H1 (cell line): ENCODE measurements around the gene BRD1. TPM values are rescaled to one million over a fixed set of nuclear protein-coding genes. Genes with fewer than 3 reads are reported as not detected.

Source experiments
- CTCF ChIA-PET: fragments of 300-600 bp; sonication (Branson Sonifier 250); formaldehyde crosslinking; loops from one replicate; lab custom pipeline; 2021; ENCODE audit not compliant: partially characterized antibody; lab: Charles Lee
- POLR2A ChIA-PET: fragments of 300-600 bp; sonication (Branson Sonifier 250); formaldehyde crosslinking; loops from one replicate; lab custom pipeline; 2021; ENCODE audit warnings: inconsistent platforms; ENCODE audit not compliant: partially characterized antibody; lab: Charles Lee
- DNase-seq, 2 experiments: peaks; one replicate each; pipeline versions ENCODE4 v3.0.0 to v3.0.0-alpha.2; 2010 to 2022; ENCODE audit warnings: low spot score in 2 of 2, low read depth in 1 of 2, mixed read lengths in 1 of 2
- FAIRE-seq: peaks from 2 replicates; lab custom pipeline; 2011; peaks lifted over from hg19 to GRCh38; lab: Jason Lieb, UNC
- H2AFZ ChIP-seq: 2 replicates; pipeline ENCODE4 v1.8.1; 2012; ENCODE audit warnings: low read length, inconsistent platforms
- H2AK5ac ChIP-seq: 2 replicates; pipeline ENCODE4 v1.6.1; 2013; ENCODE audit warnings: low read depth, low read length
- H2BK120ac ChIP-seq: replicated peaks from 2 replicates; pipeline ENCODE3; 2013; ENCODE audit warnings: low read depth, low read length, inconsistent platforms
- H2BK12ac ChIP-seq: 2 replicates; pipeline ENCODE4 v1.6.1; 2013; ENCODE audit warnings: low read depth, low read length
- H2BK15ac ChIP-seq: 2 replicates; pipeline ENCODE4 v1.6.1; 2013; ENCODE audit warnings: low read length
- H2BK20ac ChIP-seq: 2 replicates; pipeline ENCODE4 v1.6.1; 2013; ENCODE audit warnings: low read length
- H2BK5ac ChIP-seq: 2 replicates; pipeline ENCODE4 v1.6.1; 2013; ENCODE audit warnings: low read depth, low read length
- H3K14ac ChIP-seq: 2 replicates; pipeline ENCODE4 v1.6.1; 2013; ENCODE audit warnings: inconsistent platforms; ENCODE audit not compliant: insufficient read length
- H3K18ac ChIP-seq: 2 replicates; pipeline ENCODE4 v1.6.1; 2013; ENCODE audit warnings: low read length; ENCODE audit errors: extremely low read depth
- H3K23ac ChIP-seq: 2 replicates; pipeline ENCODE4 v1.6.1; 2013; ENCODE audit warnings: inconsistent platforms; ENCODE audit not compliant: insufficient read length
- H3K23me2 ChIP-seq: 2 replicates; pipeline ENCODE4 v1.6.1; 2013; ENCODE audit warnings: low read depth, low read length
- H3K27ac ChIP-seq: 2 replicates; pipeline ENCODE4 v1.6.1; 2011; ENCODE audit warnings: low read depth, low read length, inconsistent platforms
- H3K27me3 ChIP-seq, 4 experiments: replicated peaks in 1 of 4; 1 replicate in 1 of 4; 2 replicates in 3 of 4; pipeline versions ENCODE4 v1.6.1 to v1.8.1; 2011 to 2013; ENCODE audit warnings: low read length in 3 of 4, mild to moderate bottlenecking in 3 of 4, inconsistent platforms in 2 of 4, mixed read lengths in 2 of 4, moderate library complexity in 1 of 4; ENCODE audit not compliant: control insufficient read depth in 3 of 4, insufficient read depth in 3 of 4; ENCODE audit errors: extremely low read depth in 1 of 4
- H3K36me3 ChIP-seq, 4 experiments: 2 replicates each; pipeline versions ENCODE4 v1.6.1 to v1.8.1; 2011 to 2013; ENCODE audit warnings: mild to moderate bottlenecking in 4 of 4, low read length in 3 of 4, moderate library complexity in 2 of 4, control low read depth in 1 of 4, inconsistent platforms in 1 of 4; ENCODE audit not compliant: insufficient read depth in 4 of 4, control insufficient read depth in 2 of 4
- H3K4ac ChIP-seq: replicated peaks from 2 replicates; pipeline ENCODE3; 2013; ENCODE audit warnings: low read length, low read depth, mixed read lengths, inconsistent platforms; ENCODE audit not compliant: insufficient read length
- H3K4me1 ChIP-seq, 4 experiments: replicated peaks in 1 of 4; 1 replicate in 1 of 4; 2 replicates in 3 of 4; pipeline versions ENCODE4 v1.6.1 to v1.8.1; 2011 to 2013; ENCODE audit warnings: low read length in 3 of 4, inconsistent platforms in 2 of 4, mixed read lengths in 1 of 4; ENCODE audit not compliant: insufficient read depth in 4 of 4, control insufficient read depth in 3 of 4
- H3K4me2 ChIP-seq, 2 experiments: 2 replicates each; pipeline versions ENCODE4 v1.6.1 to v1.8.1; 2011 to 2013; ENCODE audit warnings: low read depth in 2 of 2, low read length in 2 of 2, control low read depth in 1 of 2, inconsistent platforms in 1 of 2, mild to moderate bottlenecking in 1 of 2; ENCODE audit not compliant: insufficient read depth in 1 of 2
- H3K4me3 ChIP-seq, 4 experiments: fragments of 200-600, 300-600 bp in 1 of 4; sonication (generic), shearing (Covaris generic), sonication (Bioruptor Twin) in 1 of 4; 2 replicates each; pipeline versions ENCODE4 v1.5.1 to v1.8.1; 2011 to 2016; ENCODE audit warnings: low read length in 4 of 4, low read depth in 3 of 4, control low read depth in 2 of 4, inconsistent platforms in 2 of 4, mild to moderate bottlenecking in 2 of 4, mixed read lengths in 1 of 4, moderate library complexity in 1 of 4; ENCODE audit not compliant: insufficient read depth in 2 of 4; ENCODE audit errors: extremely low read depth in 1 of 4
- H3K56ac ChIP-seq: replicated peaks from 2 replicates; pipeline ENCODE3; 2013; ENCODE audit warnings: low read depth, mild to moderate bottlenecking, mixed read lengths, low read length, inconsistent platforms; ENCODE audit not compliant: insufficient read length
- H3K79me1 ChIP-seq: 2 replicates; pipeline ENCODE4 v1.6.1; 2013; ENCODE audit warnings: low read depth, low read length, control low read depth
- H3K79me2 ChIP-seq, 2 experiments: 2 replicates each; pipeline versions ENCODE4 v1.6.1 to v1.8.1; 2012 to 2013; ENCODE audit warnings: low read length in 2 of 2, mild to moderate bottlenecking in 2 of 2, inconsistent platforms in 1 of 2; ENCODE audit not compliant: insufficient read depth in 2 of 2, control insufficient read depth in 1 of 2
- H3K9ac ChIP-seq, 4 experiments: replicated peaks in 1 of 4; 1 replicate in 1 of 4; 2 replicates in 3 of 4; pipeline versions ENCODE4 v1.6.1 to v1.8.1; 2011 to 2013; ENCODE audit warnings: low read depth in 3 of 4, low read length in 3 of 4, control low read depth in 2 of 4, mild to moderate bottlenecking in 2 of 4, moderate library complexity in 2 of 4, inconsistent platforms in 1 of 4; ENCODE audit errors: extremely low read depth in 1 of 4
- H3K9me3 ChIP-seq, 2 experiments: 2 replicates each; pipeline versions ENCODE4 v1.6.1 to v1.8.1; 2012 to 2013; ENCODE audit warnings: mild to moderate bottlenecking in 2 of 2, moderate library complexity in 2 of 2, control low read depth in 1 of 2, inconsistent platforms in 1 of 2, low read depth in 1 of 2, low read length in 1 of 2, mixed read lengths in 1 of 2; ENCODE audit not compliant: insufficient read depth in 2 of 2
- H4K20me1 ChIP-seq, 2 experiments: replicated peaks in 1 of 2; 2 replicates each; pipeline versions ENCODE3 to v1.8.1; 2011 to 2013; ENCODE audit warnings: inconsistent platforms in 2 of 2, low read length in 2 of 2, mild to moderate bottlenecking in 1 of 2; ENCODE audit not compliant: insufficient read depth in 2 of 2, control insufficient read depth in 1 of 2
- H4K5ac ChIP-seq: 2 replicates; pipeline ENCODE4 v1.6.1; 2013; ENCODE audit warnings: low read length, low read depth, mixed read lengths, inconsistent platforms; ENCODE audit not compliant: insufficient read length
- H4K8ac ChIP-seq: 2 replicates; pipeline ENCODE4 v1.8.0; 2013; ENCODE audit warnings: mild to moderate bottlenecking, moderate library complexity, low read length, inconsistent platforms; ENCODE audit not compliant: insufficient read depth; ENCODE audit errors: extremely low read depth
- H4K91ac ChIP-seq: replicated peaks from 2 replicates; pipeline ENCODE3; 2013; ENCODE audit warnings: low read length, mixed read lengths, inconsistent platforms; ENCODE audit not compliant: insufficient read length
- BCL11A ChIP-seq, 2 experiments: IDR thresholded peaks; one replicate each; pipeline ENCODE4 v1.6.1; 2011; ENCODE audit warnings: low read depth in 2 of 2, low read length in 2 of 2, mild to moderate bottlenecking in 2 of 2
- CBX8 ChIP-seq: fragments of 300-800, 300-1000 bp; sonication (generic); IDR thresholded peaks from 2 replicates; pipeline ENCODE4 v1.7.1; 2016; ENCODE audit warnings: low read depth, low read length, borderline replicate concordance
- GTF2F1 ChIP-seq: IDR thresholded peaks from 2 replicates; pipeline ENCODE4 v1.6.1; 2012; ENCODE audit warnings: low read depth, low read length, improper control_type of control experiment, borderline replicate concordance
- NANOG ChIP-seq: IDR thresholded peaks from 2 replicates; pipeline ENCODE4 v1.6.1; 2011; ENCODE audit warnings: low read length, low read depth, mild to moderate bottlenecking, inconsistent platforms; ENCODE audit not compliant: insufficient read depth, poor library complexity, severe bottlenecking
- POLR2AphosphoS5 ChIP-seq: IDR thresholded peaks from 2 replicates; pipeline ENCODE4 v1.6.1; 2011; ENCODE audit warnings: low read depth, low read length
- SAP30 ChIP-seq: fragments of 300-600 bp; sonication (generic); IDR thresholded peaks from 2 replicates; pipeline ENCODE4 v1.7.1; 2012; ENCODE audit warnings: low read length, moderate library complexity, mild to moderate bottlenecking, inconsistent platforms; ENCODE audit not compliant: insufficient read depth, insufficient replicate concordance
- SIRT6 ChIP-seq: IDR thresholded peaks from one replicate; pipeline ENCODE4 v1.7.1; 2012; ENCODE audit warnings: low read length, inconsistent platforms
- SIX5 ChIP-seq: IDR thresholded peaks from 2 replicates; pipeline ENCODE4 v1.6.1; 2011; ENCODE audit warnings: mild to moderate bottlenecking, low read depth, low read length
- TAF1 ChIP-seq: IDR thresholded peaks from 2 replicates; pipeline ENCODE4 v1.6.1; 2011; ENCODE audit warnings: mild to moderate bottlenecking, low read depth, low read length
- USF2 ChIP-seq: IDR thresholded peaks from 2 replicates; pipeline ENCODE4 v1.6.1; 2011; ENCODE audit warnings: low read length, improper control_type of control experiment
- WGBS, 2 experiments: shearing (Covaris generic) in 1 of 2; methylation state at CpG; one replicate each; pipeline versions ENCODE4 v1.1.6 to v1.1.7; 2013 to 2015; ENCODE audit warnings: low lambda C conversion rate in 2 of 2, mixed read lengths in 2 of 2, inconsistent platforms in 1 of 2, low coverage in 1 of 2, missing lambda C conversion rate in 1 of 2; ENCODE audit not compliant: insufficient replicate concordance in 2 of 2, insufficient coverage in 1 of 2, insufficient read length in 1 of 2; ENCODE audit errors: extremely low coverage in 1 of 2, missing lambda C conversion rate in 1 of 2; 5-methylcytosine and 5-hydroxymethylcytosine counted together
- polyA plus RNA-seq, 7 experiments: library from polyadenylated mRNA; depleted of rRNA in 3 of 7; stranded (reverse) in 5 of 7; unstranded in 2 of 7; fragments of >200 nt in 5 of 7; fragments of 200-250 nt in 2 of 7; gene quantifications; 1 replicate in 5 of 7; 2 replicates in 1 of 7; 4 replicates in 1 of 7; pipeline versions ENCODE4 v1.2.1 to v1.2.3, GENCODE V29; 2011 to 2013; ENCODE audit warnings: missing spikeins in 2 of 7, mixed read lengths in 2 of 7
- total RNA-seq: library from RNA; stranded (reverse); fragmentation: NEBNext Ultra II Directional; extraction: Animal tissue kit (Norgen Biotek cat#: 25700); gene quantifications from 2 replicates; pipeline ENCODE4 v1.2.1, GENCODE V29; 2021
- TF ChIP-seq, protein P1 (sequence below): IDR thresholded peaks from 2 replicates; pipeline ENCODE4 v1.6.1; 2012; ENCODE audit warnings: low read length, inconsistent platforms

The BRD1 gene
- total and polyA plus RNA-seq, 2 of the 8 experiments (the other 6 are each of a cell fraction or from before 2014, with no cell fraction given), result 6.8 to 34.0 TPM

DNA sequence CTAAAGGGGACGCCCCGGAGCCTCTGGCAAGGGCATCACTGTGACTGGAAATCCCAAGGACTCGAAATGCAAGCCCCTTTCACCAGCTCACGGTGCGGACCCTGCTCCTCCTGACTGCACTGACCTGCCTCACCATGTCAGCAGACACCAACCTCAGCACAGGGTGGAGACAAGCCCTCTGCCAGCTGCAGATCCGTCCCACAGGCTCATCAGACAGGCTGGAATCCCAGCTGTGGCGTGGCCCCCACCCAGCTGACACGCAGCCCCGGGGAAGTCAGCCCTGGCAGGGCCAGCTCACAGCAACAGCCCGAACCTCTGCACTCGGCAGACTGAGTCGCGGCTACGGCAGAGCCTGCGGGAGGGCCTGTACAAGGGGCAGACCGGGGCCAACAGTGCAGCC lies 36.8 kb downstream of the BRD1 start:
- no peak overlapping the region for H3K4ac ChIP-seq
- H2BK20ac ChIP-seq, result no peak overlapping the region
- H3K4me3 ChIP-seq, result no peak overlapping the region
- no peak overlapping the region for H3K23ac ChIP-seq
- H4K5ac ChIP-seq, result no peak overlapping the region
- H3K23me2 ChIP-seq, result no peaks in the 10 kb centered on the region
- H2AK5ac ChIP-seq, result no peak overlapping the region
- no peak overlapping the region for H3K18ac ChIP-seq
- no peak overlapping the region for H3K14ac ChIP-seq
- 93% methylated on average over 16 of the region's 16 CpGs; no CpG with 5 or more reads in 1 of the 2 experiments for WGBS, 2 experiments
- no peak overlapping the region for H2BK15ac ChIP-seq
- H3K79me1 ChIP-seq, result peaks cover 12% of the 10 kb centered on the region
- H3K36me3 ChIP-seq, result peaks cover 7 to 56% (median 40%) of the 10 kb centered on the region in 4 experiments; a peak in 7 of 8 replicates
- ChIA-PET POLR2A (interaction anchor here (0.6 kb wide), 1 partner anchor 21 kb away, joined by 3 read pairs; no protein-coding TSS in a partner anchor), CTCF (interaction anchor here (1.1 to 2.9 kb wide), 3 partner anchors 10 to 61 kb away, joined by 3 to 9 read pairs (median 3); no protein-coding TSS in a partner anchor)
- no peak overlapping the region for H3K9ac ChIP-seq
- H4K8ac ChIP-seq, result peak overlapping the region; percentile 28; the same call in 1 of the 2 replicates
- H4K20me1 ChIP-seq, result peaks cover 30 to 33% of the 10 kb centered on the region in 2 experiments
- H3K79me2 ChIP-seq, result peaks cover 0 to 54% of the 10 kb centered on the region in 2 experiments; a peak in 2 of 4 replicates
- no peak overlapping the region for H2BK12ac ChIP-seq
- peaks cover 0 to 4% (median 2%) of the 10 kb centered on the region in 4 experiments; a peak in 2 of 7 replicates for H3K4me1 ChIP-seq
- H2AFZ ChIP-seq, result no peak overlapping the region
- no peak overlapping the region for H3K4me2 ChIP-seq
- H3K27me3 ChIP-seq, result no peaks in the 10 kb centered on the region
- peak overlapping the region; percentile 38; the same call in 1 of the 2 replicates for H2BK5ac ChIP-seq
- no peak overlapping the region for H4K91ac ChIP-seq
- FAIRE-seq (no peak), DNase-seq (no peak)
- no peak overlapping the region for H2BK120ac ChIP-seq
- H3K56ac ChIP-seq, result no peak overlapping the region
- H3K27ac ChIP-seq, result no peak overlapping the region
- no peaks in the 10 kb centered on the region for H3K9me3 ChIP-seq
- TF ChIP-seq, protein P1, sequence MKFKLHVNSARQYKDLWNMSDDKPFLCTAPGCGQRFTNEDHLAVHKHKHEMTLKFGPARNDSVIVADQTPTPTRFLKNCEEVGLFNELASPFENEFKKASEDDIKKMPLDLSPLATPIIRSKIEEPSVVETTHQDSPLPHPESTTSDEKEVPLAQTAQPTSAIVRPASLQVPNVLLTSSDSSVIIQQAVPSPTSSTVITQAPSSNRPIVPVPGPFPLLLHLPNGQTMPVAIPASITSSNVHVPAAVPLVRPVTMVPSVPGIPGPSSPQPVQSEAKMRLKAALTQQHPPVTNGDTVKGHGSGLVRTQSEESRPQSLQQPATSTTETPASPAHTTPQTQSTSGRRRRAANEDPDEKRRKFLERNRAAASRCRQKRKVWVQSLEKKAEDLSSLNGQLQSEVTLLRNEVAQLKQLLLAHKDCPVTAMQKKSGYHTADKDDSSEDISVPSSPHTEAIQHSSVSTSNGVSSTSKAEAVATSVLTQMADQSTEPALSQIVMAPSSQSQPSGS, result no peak
- no peak for TF ChIP-seq USF2
- no peak for TF ChIP-seq SIRT6
- no peak for TF ChIP-seq SAP30
- no peak for TF ChIP-seq POLR2AphosphoS5
- TF ChIP-seq SIX5, result no peak
- no peak for TF ChIP-seq CBX8
- no peak for TF ChIP-seq GTF2F1
- TF ChIP-seq BCL11A (IDR thresholded peaks at IDR 0.05; ENCODE audit: low read depth in 2 of 2, low read length in 2 of 2), result no peak
- no peak for TF ChIP-seq TAF1
- TF ChIP-seq NANOG, result no peak
